Measurements from ENCODE around the gene CFAP210.
"Not testable (repeated sequence)": the region's sequence is repeated elsewhere in the genome, so short reads cannot be mapped to it uniquely, and the experiment has no call there.

Gene CFAP210

GRCh38 chr2:169670937-169671336 lies 23.3 kb downstream of the CFAP210 start:
- DNase-seq: no peak

- no peak for DNase-seq
These were observed 24.0 kb downstream of the CFAP210 start for GRCh38 chr2:169670215-169670651.

- DNase-seq: no peak
These were observed 26.6 kb downstream of the CFAP210 start for GRCh38 chr2:169667583-169667982.

GRCh38 chr2:169664978-169665930 lies 29.0 kb downstream of the CFAP210 start:
- no peak for DNase-seq

GRCh38 chr2:169664600-169664977 lies 29.6 kb downstream of the CFAP210 start:
- DNase-seq: no peak

- DNase-seq: no peak
These were observed 31.0 kb downstream of the CFAP210 start for GRCh38 chr2:169663247-169663646.

GRCh38 chr2:169662744-169663143 lies 31.5 kb downstream of the CFAP210 start:
- DNase-seq: no peak

- no peak for DNase-seq
These were observed 32.9 kb downstream of the CFAP210 start for GRCh38 chr2:169661265-169661664.

GRCh38 chr2:169659320-169659719 lies 34.9 kb downstream of the CFAP210 start:
- DNase-seq: no peak

GRCh38 chr2:169658877-169659276 lies 35.3 kb downstream of the CFAP210 start:
- DNase-seq: no peak

GRCh38 chr2:169656164-169656563 lies 38.0 kb downstream of the CFAP210 start:
- no peak for DNase-seq

GRCh38 chr2:169653636-169654035 lies 40.6 kb downstream of the CFAP210 start:
- DNase-seq: no peak

- no peak for DNase-seq
These were observed 44.9 kb downstream of the CFAP210 start for GRCh38 chr2:169649278-169649677.

GRCh38 chr2:169647496-169647895 lies 46.7 kb downstream of the CFAP210 start:
- DNase-seq: no peak

GRCh38 chr2:169644173-169644572 lies 50.0 kb downstream of the CFAP210 start:
- DNase-seq: no peak

GRCh38 chr2:169641464-169641863 lies 52.7 kb downstream of the CFAP210 start:
- no peak for DNase-seq

GRCh38 chr2:169640104-169640503 lies 54.1 kb downstream of the CFAP210 start:
- no peak for DNase-seq

GRCh38 chr2:169637620-169638019 lies 56.6 kb downstream of the CFAP210 start:
- DNase-seq: no peak

- no peak for DNase-seq
These were observed 57.6 kb downstream of the CFAP210 start for GRCh38 chr2:169636440-169637097.

GRCh38 chr2:169625781-169626180 lies 68.4 kb downstream of the CFAP210 start:
- no peak for DNase-seq

- no peak for DNase-seq
These were observed 71.0 kb downstream of the CFAP210 start for GRCh38 chr2:169623235-169623634.

GRCh38 chr2:169620509-169620908 lies 73.7 kb downstream of the CFAP210 start:
- no peak for DNase-seq

- DNase-seq: no peak
These were observed 74.3 kb downstream of the CFAP210 start for GRCh38 chr2:169619946-169620345.

GRCh38 chr2:169615982-169616381 lies 78.2 kb downstream of the CFAP210 start:
- not testable (repeated sequence) for DNase-seq

Measured in stimulated activated naive CD4-positive, alpha-beta T cell treated with Interleukin-2 at 50 U/mL for 16 hours (primary cell).